Loucy (cell line): ENCODE data around the gene NFATC1.

Source experiments
- EZH2phosphoT487 ChIP-seq: fragments of 200-600 bp; IDR thresholded peaks from 2 replicates; pipeline ENCODE4 v1.6.1; 2018; ENCODE audit warnings: antibody characterized with exemption, mild to moderate bottlenecking, moderate library complexity, borderline replicate concordance
- TF ChIP-seq, protein P1 (sequence below): fragments of 200-600 bp; sonication (generic); conservative IDR thresholded peaks from 2 replicates; pipeline ENCODE4 v1.5.1; 2014; ENCODE audit warnings: mild to moderate bottlenecking, antibody characterized with exemption, low read length

DNA sequence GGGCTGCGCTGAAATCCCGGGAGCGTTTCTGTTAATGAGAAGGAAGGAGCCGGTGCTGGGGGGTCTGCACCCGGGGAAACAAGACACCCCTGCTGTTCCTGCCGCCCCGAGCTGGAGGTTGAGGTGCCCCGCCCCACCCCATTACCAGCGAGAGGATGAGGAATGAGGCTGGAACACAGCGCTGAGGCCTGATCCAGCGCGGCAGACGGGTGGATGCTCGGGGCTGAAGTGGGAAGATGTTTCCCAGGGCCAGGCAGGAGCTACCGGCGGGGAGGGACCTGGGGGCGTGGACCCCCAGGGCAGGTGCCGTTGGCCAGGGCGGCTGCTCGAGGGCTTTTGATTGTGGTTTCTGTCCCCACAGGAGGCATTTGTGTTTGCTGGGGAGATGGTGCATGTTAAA lies 149.5 kb downstream of the NFATC1 start:
- TF ChIP-seq, protein P1, sequence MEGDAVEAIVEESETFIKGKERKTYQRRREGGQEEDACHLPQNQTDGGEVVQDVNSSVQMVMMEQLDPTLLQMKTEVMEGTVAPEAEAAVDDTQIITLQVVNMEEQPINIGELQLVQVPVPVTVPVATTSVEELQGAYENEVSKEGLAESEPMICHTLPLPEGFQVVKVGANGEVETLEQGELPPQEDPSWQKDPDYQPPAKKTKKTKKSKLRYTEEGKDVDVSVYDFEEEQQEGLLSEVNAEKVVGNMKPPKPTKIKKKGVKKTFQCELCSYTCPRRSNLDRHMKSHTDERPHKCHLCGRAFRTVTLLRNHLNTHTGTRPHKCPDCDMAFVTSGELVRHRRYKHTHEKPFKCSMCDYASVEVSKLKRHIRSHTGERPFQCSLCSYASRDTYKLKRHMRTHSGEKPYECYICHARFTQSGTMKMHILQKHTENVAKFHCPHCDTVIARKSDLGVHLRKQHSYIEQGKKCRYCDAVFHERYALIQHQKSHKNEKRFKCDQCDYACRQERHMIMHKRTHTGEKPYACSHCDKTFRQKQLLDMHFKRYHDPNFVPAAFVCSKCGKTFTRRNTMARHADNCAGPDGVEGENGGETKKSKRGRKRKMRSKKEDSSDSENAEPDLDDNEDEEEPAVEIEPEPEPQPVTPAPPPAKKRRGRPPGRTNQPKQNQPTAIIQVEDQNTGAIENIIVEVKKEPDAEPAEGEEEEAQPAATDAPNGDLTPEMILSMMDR = no peak
- TF ChIP-seq EZH2phosphoT487 = no peak
